Activated CD8-positive, alpha-beta T cell treated with anti-CD3 and anti-CD28 coated beads for 36 hours (primary cell): ENCODE measurements around the gene VAMP8. TPM values are rescaled to one million over a fixed set of nuclear protein-coding genes. Genes with fewer than 3 reads are reported as not detected.
"Not testable (repeated sequence)": the region's sequence is repeated elsewhere in the genome, so short reads cannot be mapped to it uniquely, and the experiment has no call there.

ENCODE experiments used
- ATAC-seq: fragments of 200-7000 bp; cut with Tn5 transposase; one replicate; pipeline ENCODE4 v1.10.0; 2021; ENCODE audit warnings: mild to moderate bottlenecking, moderate library complexity
- CTCF ChIA-PET: fragments of 350-600 bp; sonication (Branson Sonifier 250); formaldehyde crosslinking; loops from one replicate; lab custom pipeline; 2021; ENCODE audit warnings: antibody characterized with exemption; lab: Charles Lee
- POLR2A ChIA-PET: fragments of 350-600 bp; sonication (Branson Sonifier 250); formaldehyde crosslinking; loops from one replicate; lab custom pipeline; 2021; ENCODE audit warnings: antibody characterized with exemption; lab: Charles Lee
- DNase-seq: peaks from one replicate; pipeline ENCODE4 v3.0.0-alpha.2; 2020
- H3K27ac Mint-ChIP-seq: one replicate; pipeline ENCODE4 v1.8.0; 2021; ENCODE audit warnings: mild to moderate bottlenecking, mixed read lengths
- H3K27me3 Mint-ChIP-seq: one replicate; pipeline ENCODE4 v1.8.0; 2021; ENCODE audit warnings: mixed read lengths
- H3K36me3 Mint-ChIP-seq: one replicate; pipeline ENCODE4 v1.8.0; 2021; ENCODE audit warnings: low read depth, mixed read lengths
- H3K4me1 Mint-ChIP-seq: one replicate; pipeline ENCODE4 v1.8.0; 2021; ENCODE audit warnings: low read depth, mixed read lengths
- H3K4me3 Mint-ChIP-seq: one replicate; pipeline ENCODE4 v1.8.0; 2021; ENCODE audit warnings: mild to moderate bottlenecking, moderate library complexity, mixed read lengths
- H3K9me3 Mint-ChIP-seq: one replicate; pipeline ENCODE4 v1.8.0; 2021; ENCODE audit warnings: mixed read lengths
- intact Hi-C: fragments of 100-400 bp; cut with micrococcal nuclease; formaldehyde crosslinking; loops from one replicate; pipeline ENCODE4 v1.10.0; 2022
- total RNA-seq, 2 experiments: library from RNA; stranded (reverse); gene quantifications; one replicate each; pipeline ENCODE4 v1.2.3, GENCODE V29; 2021
- TF ChIP-seq, protein P1 (sequence below): fragments of 200-600 bp; IDR thresholded peaks from one replicate; pipeline ENCODE4 v1.8.0; 2022; ENCODE audit warnings: antibody characterized with exemption, mild to moderate bottlenecking

VAMP8 gene
- total RNA-seq, 2 experiments from 2014 or later: 84.5 to 91.1 TPM

DNA sequence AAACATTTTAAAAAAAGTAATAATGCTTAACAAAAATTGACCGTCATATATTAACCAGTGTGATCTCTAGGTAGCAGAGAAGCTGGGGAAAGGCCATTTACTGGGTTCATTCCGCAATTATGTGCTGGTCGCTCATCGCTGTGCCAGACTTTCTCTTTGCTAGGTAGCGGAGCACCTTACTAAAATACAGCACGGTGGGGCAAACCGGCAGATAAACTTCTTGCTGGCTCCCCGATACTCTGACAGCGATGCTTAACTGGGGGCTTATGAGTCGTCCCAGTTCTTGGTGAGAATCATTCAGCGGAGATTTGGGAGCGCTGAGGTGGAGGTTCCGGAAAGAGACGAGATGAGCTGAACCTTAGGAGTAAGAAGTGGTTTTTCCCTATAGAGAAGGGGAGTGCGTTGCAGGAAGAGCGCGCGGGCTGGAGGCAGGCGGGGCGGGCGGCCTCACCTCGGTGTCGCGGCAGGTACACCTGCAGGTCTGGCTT is 33.9 kb downstream of the VAMP8 start:
- Mint-ChIP-seq H3K36me3 (peaks cover 27% of the 10 kb centered on the region), H3K9me3 (no peaks in the 10 kb centered on the region), H3K4me3 (peak overlapping the region; percentile 98), H3K4me1 (peaks cover 38% of the 10 kb centered on the region), H3K27me3 (no peaks in the 10 kb centered on the region), H3K27ac (peak overlapping the region; percentile 97)
- peak; percentile 4 for ATAC-seq
- intact Hi-C loops: no loop called here
- TF ChIP-seq, protein P1, sequence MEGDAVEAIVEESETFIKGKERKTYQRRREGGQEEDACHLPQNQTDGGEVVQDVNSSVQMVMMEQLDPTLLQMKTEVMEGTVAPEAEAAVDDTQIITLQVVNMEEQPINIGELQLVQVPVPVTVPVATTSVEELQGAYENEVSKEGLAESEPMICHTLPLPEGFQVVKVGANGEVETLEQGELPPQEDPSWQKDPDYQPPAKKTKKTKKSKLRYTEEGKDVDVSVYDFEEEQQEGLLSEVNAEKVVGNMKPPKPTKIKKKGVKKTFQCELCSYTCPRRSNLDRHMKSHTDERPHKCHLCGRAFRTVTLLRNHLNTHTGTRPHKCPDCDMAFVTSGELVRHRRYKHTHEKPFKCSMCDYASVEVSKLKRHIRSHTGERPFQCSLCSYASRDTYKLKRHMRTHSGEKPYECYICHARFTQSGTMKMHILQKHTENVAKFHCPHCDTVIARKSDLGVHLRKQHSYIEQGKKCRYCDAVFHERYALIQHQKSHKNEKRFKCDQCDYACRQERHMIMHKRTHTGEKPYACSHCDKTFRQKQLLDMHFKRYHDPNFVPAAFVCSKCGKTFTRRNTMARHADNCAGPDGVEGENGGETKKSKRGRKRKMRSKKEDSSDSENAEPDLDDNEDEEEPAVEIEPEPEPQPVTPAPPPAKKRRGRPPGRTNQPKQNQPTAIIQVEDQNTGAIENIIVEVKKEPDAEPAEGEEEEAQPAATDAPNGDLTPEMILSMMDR: no peak
- CTCF ChIA-PET: interaction anchor here (1.0 to 1.7 kb wide), 2 partner anchors 9 to 65 kb away, joined by 3 to 4 read pairs; partner anchors contain the start of gene TMEM150A
- no peak for DNase-seq
- POLR2A ChIA-PET: interaction anchor here (1.1 to 2.4 kb wide), 7 partner anchors 9 to 72 kb away, joined by 3 to 21 read pairs (median 4); partner anchors contain the start of genes MAT2A, RNF181, TMEM150A and VAMP8

DNA sequence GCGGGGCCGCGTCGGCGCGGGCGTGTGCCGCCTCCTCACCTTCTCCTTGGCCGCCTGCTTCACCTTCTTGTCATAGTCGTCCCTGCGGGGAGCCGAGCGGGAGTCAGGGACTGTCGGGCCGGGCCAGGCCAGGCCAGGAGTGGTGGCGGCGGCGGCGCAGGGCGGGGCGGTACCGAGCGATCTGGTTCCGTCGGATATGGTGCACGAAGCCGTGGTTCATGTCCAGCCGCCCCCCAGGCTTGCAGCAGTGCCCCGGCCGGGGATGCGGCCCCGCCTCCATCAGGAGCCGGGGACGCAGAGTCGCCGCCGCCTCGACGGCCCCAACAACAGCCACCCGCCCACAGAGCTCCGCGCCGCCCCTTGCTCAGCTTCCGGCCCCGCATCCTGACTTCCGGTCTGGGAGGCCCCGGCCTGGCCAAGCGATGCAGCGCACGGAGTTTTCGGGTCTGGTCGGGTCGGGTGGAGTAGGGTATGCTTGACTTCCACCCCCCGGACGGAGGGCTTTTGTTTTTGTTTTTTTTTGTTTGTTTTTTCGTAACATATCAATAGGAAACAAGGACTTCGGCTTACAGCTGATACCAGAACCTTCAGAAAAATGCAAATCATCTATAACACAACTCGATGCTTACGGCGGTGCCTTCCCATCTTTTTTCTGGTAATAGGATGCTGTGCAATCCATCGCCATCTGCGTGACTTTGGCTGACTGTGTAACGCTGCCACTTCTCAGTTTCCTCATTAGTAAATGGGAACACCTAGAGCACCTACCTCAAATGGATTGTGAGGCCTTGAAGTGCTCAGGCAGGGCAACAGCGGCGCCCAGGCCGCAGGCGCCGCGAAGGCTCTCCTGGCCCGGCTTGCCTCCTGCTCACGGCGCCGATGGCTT is 34.6 kb downstream of the VAMP8 start, which contains the start of gene C2orf68:
TSS of gene C2orf68 (minus strand) at position 362 of the 883 bp plus-strand sequence. CDS start at position 280, 82 bp downstream.
- DNase-seq: peak; percentile 94
- Mint-ChIP-seq H3K27ac (peak within 1 kb of the TSS; percentile 97), H3K4me3 (peak within 1 kb of the TSS; percentile 98), H3K36me3 (peaks cover 30% of the 10 kb centered on the region), H3K27me3 (no peaks in the 10 kb centered on the region), H3K4me1 (peaks cover 37% of the 10 kb centered on the region), H3K9me3 (no peaks in the 10 kb centered on the region)
- ChIA-PET POLR2A (interaction anchor here (0.8 to 2.4 kb wide), 9 partner anchors 8 to 486 kb away, joined by 3 to 21 read pairs (median 4); partner anchors contain the start of genes MAT2A, RNF181, TMEM150A and VAMP8), CTCF (interaction anchor here (1.0 to 1.7 kb wide), 2 partner anchors 10 to 66 kb away, joined by 3 to 4 read pairs; partner anchors contain the start of gene TMEM150A)
- intact Hi-C loops: no loop called here
- peak; percentile 74 for ATAC-seq
- TF ChIP-seq, protein P1: no peak

DNA sequence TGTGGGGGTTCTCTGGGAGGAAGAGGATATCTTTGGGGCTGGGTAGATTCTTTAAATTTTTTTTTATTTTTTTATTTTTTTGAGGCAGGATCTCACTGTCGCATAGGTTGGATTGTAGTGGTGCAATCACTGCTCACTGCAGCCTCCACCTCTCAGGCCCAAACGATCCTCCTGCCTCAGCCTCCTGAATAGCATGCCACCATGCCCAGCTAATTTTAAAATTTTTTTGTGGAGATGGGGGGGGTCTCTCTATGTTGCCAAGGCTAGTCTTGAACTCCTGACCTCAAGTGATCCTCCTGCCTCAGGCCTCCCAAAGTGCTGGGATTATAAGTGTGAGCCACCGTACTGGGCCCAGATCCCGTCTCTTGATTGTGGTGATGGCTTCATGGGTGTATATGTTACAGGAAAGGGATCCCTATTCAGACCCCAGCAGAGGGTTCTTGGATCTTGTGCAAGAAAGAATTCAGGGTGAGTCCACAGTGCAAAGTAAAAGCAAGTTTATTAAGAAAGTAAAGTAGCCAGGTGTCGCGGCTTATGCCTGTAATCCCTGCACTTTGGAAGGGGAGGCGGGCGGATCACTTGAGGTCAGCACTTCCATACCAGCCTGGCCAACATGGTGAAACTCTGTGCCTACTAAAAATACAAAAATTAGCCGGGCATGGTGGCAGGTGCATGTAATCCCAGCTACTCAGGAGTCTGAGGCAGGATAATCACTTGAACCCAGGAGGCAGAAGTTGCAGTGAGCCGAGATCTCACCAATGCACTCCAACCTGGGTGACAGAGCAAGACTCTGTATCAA is 36.5 kb downstream of the VAMP8 start:
- intact Hi-C loops: no loop called here

DNA sequence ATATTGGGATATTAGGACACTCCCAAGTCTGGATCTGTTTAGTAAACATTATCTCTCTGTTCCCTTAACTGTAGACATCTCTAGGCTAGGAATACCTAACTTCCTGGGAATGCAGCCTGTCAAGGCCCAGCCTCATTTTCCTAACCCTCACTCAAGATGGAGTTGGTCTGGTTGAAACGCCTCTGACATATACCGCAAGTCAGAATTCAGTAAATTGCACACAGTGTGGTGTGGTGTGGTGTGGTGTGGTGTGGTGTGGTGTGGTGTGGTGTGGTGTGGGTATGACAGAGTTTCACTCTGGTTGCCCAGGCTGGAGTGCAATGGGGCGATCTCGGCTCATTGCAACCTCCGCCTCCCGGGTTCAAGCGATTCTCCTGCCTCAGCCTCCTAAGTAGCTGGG is 37.4 kb downstream of the VAMP8 start:
- H3K9me3 Mint-ChIP-seq, H3K4me3 Mint-ChIP-seq, ATAC-seq, intact Hi-C loops, H3K27ac Mint-ChIP-seq, DNase-seq, H3K27me3 Mint-ChIP-seq: not testable (repeated sequence)
- CTCF ChIA-PET: interaction anchor here (1.6 kb wide), 1 partner anchor 22 kb away, joined by 6 read pairs; no protein-coding TSS in a partner anchor
- Mint-ChIP-seq H3K4me1 (peaks cover 40% of the 10 kb centered on the region), H3K36me3 (peaks cover 33% of the 10 kb centered on the region)
- POLR2A ChIA-PET: interaction anchor here (0.6 to 3.8 kb wide), 7 partner anchors 10 to 492 kb away, joined by 3 to 34 read pairs (median 4); partner anchors contain the start of genes GGCX, MAT2A, PTCD3 and TMEM150A

More for the DNA sequence above, 36.5 kb downstream of the VAMP8 start:
- POLR2A ChIA-PET: interaction anchor here (1.0 to 3.8 kb wide), 2 partner anchors 36 to 74 kb away, joined by 3 to 16 read pairs; partner anchors contain the start of genes MAT2A and VAMP8
- peaks cover 32% of the 10 kb centered on the region for H3K36me3 Mint-ChIP-seq
- H3K4me1 Mint-ChIP-seq: peaks cover 41% of the 10 kb centered on the region
- TF ChIP-seq, protein P1: no peak
- peak overlapping the region; percentile 50 for H3K4me3 Mint-ChIP-seq
- no peaks in the 10 kb centered on the region for H3K9me3 Mint-ChIP-seq
- DNase-seq (no peak), ATAC-seq (no peak)
- H3K27me3 Mint-ChIP-seq: no peaks in the 10 kb centered on the region
- CTCF ChIA-PET: no interaction called here
- peak overlapping the region; percentile 52 for H3K27ac Mint-ChIP-seq
